Measurements from ENCODE around the gene ANO6. TPM values are rescaled to one million over a fixed set of nuclear protein-coding genes. Genes with fewer than 3 reads are reported as not detected.
A peak's percentile ranks its signal among the peaks of the same experiment; 100 is the strongest.
"Not testable (repeated sequence)": the region's sequence is repeated elsewhere in the genome, so short reads cannot be mapped to it uniquely, and the experiment has no call there.

ANO6 gene
- total RNA-seq, 1 experiment from 2014 or later: 51.4 TPM

DNA sequence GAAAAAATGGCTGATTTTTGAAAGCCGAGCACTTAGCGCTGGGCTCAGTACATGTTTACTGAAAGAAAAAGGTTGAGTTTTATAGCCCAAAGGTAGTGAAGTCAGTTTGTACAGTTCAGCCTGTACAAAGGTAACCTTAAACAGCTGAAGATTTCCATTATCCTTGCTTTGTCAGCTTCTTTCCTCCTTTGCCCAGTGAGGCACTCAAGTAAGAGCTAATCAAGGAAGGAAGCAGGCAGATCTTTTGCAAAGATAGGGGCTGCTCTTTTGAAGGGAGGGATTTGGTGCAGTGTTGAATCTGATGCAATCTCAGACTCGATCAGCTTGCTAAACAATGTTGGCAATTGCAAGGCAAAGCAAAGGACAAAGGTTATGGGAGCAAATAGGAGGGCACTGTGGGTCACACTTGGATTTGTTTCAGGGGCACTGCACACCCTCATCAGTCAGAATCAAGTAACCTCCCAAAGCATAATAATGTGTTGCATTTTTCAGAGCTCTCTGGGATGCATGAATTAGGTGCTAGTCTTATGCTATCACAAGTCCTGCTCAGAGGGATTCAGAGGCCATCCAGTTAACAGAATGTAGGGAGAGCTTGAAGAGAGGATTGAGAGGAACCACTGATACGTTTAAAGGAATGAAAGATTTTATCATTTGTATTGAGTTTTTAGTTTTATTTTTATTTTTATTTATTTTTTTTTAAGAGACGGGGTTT, 44.4 kb downstream of the ANO6 start:
- peaks cover 86% of the 10 kb centered on the region for H3K79me2 ChIP-seq (ENCODE audit: low read depth)

DNA sequence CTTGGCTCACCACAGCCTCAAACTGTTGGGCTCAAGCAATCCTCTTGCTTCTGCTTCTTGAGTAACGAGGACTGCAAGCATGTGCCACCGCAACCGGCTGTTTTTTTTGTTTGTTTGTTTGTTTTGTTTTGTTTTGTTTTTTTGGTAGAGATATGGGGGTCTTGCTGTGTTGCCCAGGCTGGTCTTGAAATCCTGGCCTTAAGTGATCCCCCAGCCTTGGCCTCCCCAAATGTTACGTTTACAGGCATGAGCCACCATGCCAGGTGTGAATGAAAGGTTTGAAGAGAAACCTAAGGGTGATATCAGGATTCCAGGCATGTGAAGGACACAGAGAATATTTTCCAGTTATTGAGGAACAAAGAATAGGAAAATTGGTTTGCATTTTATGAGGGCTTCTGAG, 45.0 kb downstream of the ANO6 start:
- H3F3A ChIP-seq (ENCODE audit: insufficient read depth, low read depth): peaks cover 31% of the 10 kb centered on the region
- TF ChIP-seq, protein P1, sequence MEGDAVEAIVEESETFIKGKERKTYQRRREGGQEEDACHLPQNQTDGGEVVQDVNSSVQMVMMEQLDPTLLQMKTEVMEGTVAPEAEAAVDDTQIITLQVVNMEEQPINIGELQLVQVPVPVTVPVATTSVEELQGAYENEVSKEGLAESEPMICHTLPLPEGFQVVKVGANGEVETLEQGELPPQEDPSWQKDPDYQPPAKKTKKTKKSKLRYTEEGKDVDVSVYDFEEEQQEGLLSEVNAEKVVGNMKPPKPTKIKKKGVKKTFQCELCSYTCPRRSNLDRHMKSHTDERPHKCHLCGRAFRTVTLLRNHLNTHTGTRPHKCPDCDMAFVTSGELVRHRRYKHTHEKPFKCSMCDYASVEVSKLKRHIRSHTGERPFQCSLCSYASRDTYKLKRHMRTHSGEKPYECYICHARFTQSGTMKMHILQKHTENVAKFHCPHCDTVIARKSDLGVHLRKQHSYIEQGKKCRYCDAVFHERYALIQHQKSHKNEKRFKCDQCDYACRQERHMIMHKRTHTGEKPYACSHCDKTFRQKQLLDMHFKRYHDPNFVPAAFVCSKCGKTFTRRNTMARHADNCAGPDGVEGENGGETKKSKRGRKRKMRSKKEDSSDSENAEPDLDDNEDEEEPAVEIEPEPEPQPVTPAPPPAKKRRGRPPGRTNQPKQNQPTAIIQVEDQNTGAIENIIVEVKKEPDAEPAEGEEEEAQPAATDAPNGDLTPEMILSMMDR (conservative IDR thresholded peaks at IDR 0.05): no peak
- TF ChIP-seq EZH2 (IDR thresholded peaks at IDR 0.05; ENCODE audit: low read depth): no peak
- no peaks in the 10 kb centered on the region; the same call in 1 of the 2 replicates for H3K9me3 ChIP-seq (ENCODE audit: insufficient read depth, low read depth)
- no peak overlapping the region for H3K4me3 ChIP-seq
- no peaks in the 10 kb centered on the region for H4K20me1 ChIP-seq (ENCODE audit: insufficient read depth)
- peaks cover 86% of the 10 kb centered on the region for H3K79me2 ChIP-seq (ENCODE audit: low read depth)
- no TSS peak for BruUV-seq (replicated peaks)
- DNase-seq: no peak
- POLR2A ChIA-PET (ENCODE audit: unreplicated experiment): no interaction called here
- H3K27ac ChIP-seq: peak overlapping the region; percentile 92
- no peaks in the 10 kb centered on the region; the same call in 1 of the 2 replicates for H3K9me2 ChIP-seq (ENCODE audit: insufficient read depth)
- H3K36me3 ChIP-seq (ENCODE audit: low read depth): peaks cover 26% of the 10 kb centered on the region
- H3K4me2 ChIP-seq: 0 out of 2 replicates have a peak overlapping the region, but pooled peaks have one; percentile 6
- H2AFZ ChIP-seq: no peak overlapping the region
- no peaks in the 10 kb centered on the region for H3K27me3 ChIP-seq (ENCODE audit: insufficient read depth, low read depth)
- CTCF ChIA-PET: no interaction called here
- H3K4me1 ChIP-seq (replicated peaks; ENCODE audit: insufficient read depth): peaks cover 55% of the 10 kb centered on the region
- intact Hi-C loops (cut with micrococcal nuclease; ENCODE audit: unreplicated experiment): loop anchor here (1.0 to 10.0 kb wide), 3 partner anchors 26 to 174 kb away; no protein-coding TSS in a partner anchor

More for the DNA sequence above, 44.4 kb downstream of the ANO6 start:
- Histone ChIP-seq H3F3A (ENCODE audit: insufficient read depth, low read depth) (peaks cover 31% of the 10 kb centered on the region), H3K27ac (peak overlapping the region; percentile 92), H3K4me2 (peak overlapping the region; percentile 80), H4K20me1 (ENCODE audit: insufficient read depth) (no peaks in the 10 kb centered on the region), H3K4me3 (peak overlapping the region; percentile 39; the same call in 1 of the 2 replicates), H2AFZ (no peak overlapping the region), H3K4me1 (replicated peaks; ENCODE audit: insufficient read depth) (peaks cover 55% of the 10 kb centered on the region), H3K27me3 (ENCODE audit: insufficient read depth, low read depth) (no peaks in the 10 kb centered on the region), H3K9me2 (ENCODE audit: insufficient read depth) (no peaks in the 10 kb centered on the region; the same call in 1 of the 2 replicates), H3K36me3 (ENCODE audit: low read depth) (peaks cover 25% of the 10 kb centered on the region), H3K9me3 (ENCODE audit: insufficient read depth, low read depth) (no peaks in the 10 kb centered on the region; the same call in 1 of the 2 replicates)
- no peak for TF ChIP-seq EZH2 (IDR thresholded peaks at IDR 0.05; ENCODE audit: low read depth)
- ChIA-PET POLR2A (ENCODE audit: unreplicated experiment) (interaction anchor here (0.7 kb wide), 4 partner anchors 13 to 467 kb away, joined by 3 to 4 read pairs (median 4); no protein-coding TSS in a partner anchor), CTCF (no interaction called here)
- DNase-seq: peak; percentile 48 to 98
- intact Hi-C loops (cut with micrococcal nuclease; ENCODE audit: unreplicated experiment): loop anchor here (1.0 to 10.0 kb wide), 3 partner anchors 25 to 175 kb away; no protein-coding TSS in a partner anchor
- no TSS peak for BruUV-seq (replicated peaks)

DNA sequence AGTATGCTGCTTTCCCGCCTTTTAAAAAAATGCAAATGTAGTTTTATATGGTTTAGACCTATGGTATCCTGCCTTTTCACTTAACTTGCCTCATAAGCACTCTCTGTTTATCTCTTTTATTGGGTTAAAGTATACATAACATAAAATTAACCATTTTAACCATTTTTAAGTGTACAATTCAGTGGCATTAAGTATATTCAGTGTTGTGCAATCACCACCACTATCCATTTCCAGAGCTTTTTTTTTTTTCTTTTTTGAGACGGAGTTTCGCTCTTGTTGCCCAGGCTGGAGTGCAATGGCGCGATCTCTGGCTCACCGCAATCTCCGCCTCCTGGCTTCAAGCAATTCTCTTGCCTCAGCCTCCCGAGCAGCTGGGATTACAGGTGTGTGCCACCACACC, 46.3 kb downstream of the ANO6 start:
- peaks cover 26% of the 10 kb centered on the region for H3K36me3 ChIP-seq (ENCODE audit: low read depth)
- H3K9me2 ChIP-seq (ENCODE audit: insufficient read depth); H3K4me3 ChIP-seq; H3K27ac ChIP-seq; H4K20me1 ChIP-seq (ENCODE audit: insufficient read depth); POLR2A ChIA-PET (ENCODE audit: unreplicated experiment); H2AFZ ChIP-seq; H3K4me2 ChIP-seq; CTCF ChIA-PET; DNase-seq; H3K9me3 ChIP-seq (ENCODE audit: insufficient read depth, low read depth); BruUV-seq (replicated peaks); H3K27me3 ChIP-seq (ENCODE audit: insufficient read depth, low read depth): not testable (repeated sequence)
- peaks cover 87% of the 10 kb centered on the region for H3K79me2 ChIP-seq (ENCODE audit: low read depth)
- intact Hi-C loops (cut with micrococcal nuclease; ENCODE audit: unreplicated experiment): loop anchor here (10.0 kb wide), 1 partner anchor 173 kb away; no protein-coding TSS in a partner anchor
- peaks cover 62% of the 10 kb centered on the region for H3K4me1 ChIP-seq (replicated peaks; ENCODE audit: insufficient read depth)
- H3F3A ChIP-seq (ENCODE audit: insufficient read depth, low read depth): peaks cover 39% of the 10 kb centered on the region

DNA sequence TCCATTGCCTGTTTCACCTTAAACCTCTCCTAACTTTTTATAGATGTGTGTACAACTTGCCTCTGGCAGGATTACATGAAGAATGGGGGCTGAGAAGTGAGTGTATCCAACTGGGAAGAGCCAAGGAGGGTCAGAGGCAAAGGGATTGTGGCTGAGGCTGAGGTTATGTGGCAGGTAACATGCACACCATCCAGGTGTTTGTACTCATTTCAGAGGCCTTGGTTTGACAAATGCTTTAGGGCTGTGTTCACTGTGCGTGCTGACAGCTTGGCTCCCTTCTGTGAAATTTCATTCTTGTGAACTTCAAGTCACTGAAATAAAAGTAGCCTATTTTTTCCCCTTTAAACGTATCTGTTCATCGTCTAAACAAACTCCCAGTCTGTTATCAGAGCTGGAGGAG, 47.7 kb downstream of the ANO6 start:
- DNase-seq: no peak
- H3K27ac ChIP-seq: no peak overlapping the region
- no peaks in the 10 kb centered on the region for H3K27me3 ChIP-seq (ENCODE audit: insufficient read depth, low read depth)
- H3K4me2 ChIP-seq: no peak overlapping the region
- H4K20me1 ChIP-seq (ENCODE audit: insufficient read depth): no peaks in the 10 kb centered on the region
- H3K9me3 ChIP-seq (ENCODE audit: insufficient read depth, low read depth): no peaks in the 10 kb centered on the region; the same call in 1 of the 2 replicates
- TF ChIP-seq EZH2 (IDR thresholded peaks at IDR 0.05; ENCODE audit: low read depth): no peak
- TF ChIP-seq, protein P1 (conservative IDR thresholded peaks at IDR 0.05): no peak
- H2AFZ ChIP-seq: no peak overlapping the region
- peaks cover 83% of the 10 kb centered on the region for H3K79me2 ChIP-seq (ENCODE audit: low read depth)
- no peak overlapping the region for H3K4me3 ChIP-seq
- ChIA-PET POLR2A (ENCODE audit: unreplicated experiment) (no interaction called here), CTCF (interaction anchor here (0.6 kb wide), 1 partner anchor 14 kb away, joined by 3 read pairs; no protein-coding TSS in a partner anchor)
- H3F3A ChIP-seq (ENCODE audit: insufficient read depth, low read depth): peaks cover 46% of the 10 kb centered on the region
- intact Hi-C loops (cut with micrococcal nuclease; ENCODE audit: unreplicated experiment): loop anchor here (10.0 kb wide), 1 partner anchor 171 kb away; no protein-coding TSS in a partner anchor
- BruUV-seq (replicated peaks): no TSS peak
- H3K36me3 ChIP-seq (ENCODE audit: low read depth): peaks cover 26% of the 10 kb centered on the region
- peaks cover 62% of the 10 kb centered on the region for H3K4me1 ChIP-seq (replicated peaks; ENCODE audit: insufficient read depth)
- H3K9me2 ChIP-seq (ENCODE audit: insufficient read depth): no peaks in the 10 kb centered on the region; the same call in 1 of the 2 replicates
